ENCODE results near the gene BCL2L1. TPM values are rescaled to one million over a fixed set of nuclear protein-coding genes. Genes with fewer than 3 reads are reported as not detected.

The BCL2L1 gene
- total and polyA plus RNA-seq, 4 experiments from 2014 or later, result 20.3 to 26.1 (median 21.8) TPM

DNA sequence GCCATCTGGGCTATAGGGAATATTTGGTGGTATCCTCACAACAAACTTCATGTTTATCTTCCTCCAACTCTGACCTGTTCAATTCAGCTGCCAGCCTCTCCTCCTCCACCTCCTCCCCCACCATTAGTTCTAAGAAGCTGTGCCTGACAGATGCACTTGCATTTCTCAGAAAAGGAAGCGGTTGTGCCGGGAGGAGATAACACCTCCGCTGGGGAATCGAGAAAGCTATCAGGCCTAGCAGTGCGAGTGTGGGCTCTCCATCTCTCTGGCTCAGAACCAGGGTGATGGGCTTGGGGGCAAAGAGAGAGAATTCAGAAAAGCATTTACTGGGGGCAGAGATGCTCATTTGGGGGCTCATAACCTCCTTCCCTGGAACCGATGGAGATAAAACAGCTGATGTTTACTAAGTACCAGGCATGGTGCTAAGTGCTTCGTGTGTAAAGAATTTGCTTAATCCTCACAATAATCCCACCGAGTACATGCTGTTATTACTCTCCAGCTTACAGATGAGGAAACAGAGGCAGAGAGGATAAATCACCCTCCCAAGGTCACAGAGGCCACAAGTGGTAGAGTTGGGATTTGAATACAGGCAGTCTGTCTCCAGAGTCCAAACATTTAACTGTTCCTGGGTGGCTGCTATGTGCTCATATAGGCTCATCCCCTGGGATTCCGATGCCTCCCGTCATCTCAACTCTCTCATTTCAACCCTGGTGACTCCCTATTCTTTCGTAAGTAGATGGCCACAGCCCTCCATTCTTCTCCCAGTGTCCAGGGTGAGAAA, 46.6 kb downstream of the BCL2L1 start:
- POLR2A ChIA-PET (ENCODE audit: partially characterized antibody), result interaction anchor here (0.7 to 6.0 kb wide), 12 partner anchors 9 to 103 kb away, joined by 3 to 125 read pairs (median 5); partner anchors contain the start of gene BCL2L1
- peak overlapping the region; percentile 75 for H3K27ac ChIP-seq (ENCODE audit: low read depth, low read length)
- Mint-ChIP-seq H3K27me3 (no peaks in the 10 kb centered on the region), H3K36me3 (peaks cover 24 to 27% of the 10 kb centered on the region in 2 donors), H3K27ac (peak overlapping the region; percentile 96 to 98 (median 97)), H3K4me3 (peak overlapping the region; percentile 91 to 97 (median 94)), H3K4me1 (peaks cover 68 to 90% (median 78%) of the 10 kb centered on the region in 4 donors), H3K9me3 (no peaks in the 10 kb centered on the region)
- CTCF ChIA-PET (ENCODE audit: partially characterized antibody), result interaction anchor here (0.5 to 8.2 kb wide), 5 partner anchors 10 to 171 kb away, joined by 3 to 94 read pairs (median 4); partner anchors contain the start of gene BCL2L1
- peaks cover 4% of the 10 kb centered on the region for H3K36me3 ChIP-seq (ENCODE audit: insufficient read depth, low read length)
- H3K4me3 ChIP-seq (ENCODE audit: low read length in 2 of 2), result peak overlapping the region; percentile 59 to 87
- intact Hi-C loops (cut with micrococcal nuclease), result loop anchor here (1.0 kb wide), 3 partner anchors 15 to 47 kb away; no protein-coding TSS in a partner anchor
- H3K9me3 ChIP-seq (ENCODE audit: control insufficient read depth in 1 of 2, low read length in 2 of 2), result no peaks in the 10 kb centered on the region
- peak; percentile 60 to 71 (median 65) for DNase-seq
- peaks cover 88% of the 10 kb centered on the region for H3K4me1 ChIP-seq (ENCODE audit: insufficient read depth, low read length)
- no peaks in the 10 kb centered on the region for H3K27me3 ChIP-seq (ENCODE audit: insufficient read depth, low read length)

DNA sequence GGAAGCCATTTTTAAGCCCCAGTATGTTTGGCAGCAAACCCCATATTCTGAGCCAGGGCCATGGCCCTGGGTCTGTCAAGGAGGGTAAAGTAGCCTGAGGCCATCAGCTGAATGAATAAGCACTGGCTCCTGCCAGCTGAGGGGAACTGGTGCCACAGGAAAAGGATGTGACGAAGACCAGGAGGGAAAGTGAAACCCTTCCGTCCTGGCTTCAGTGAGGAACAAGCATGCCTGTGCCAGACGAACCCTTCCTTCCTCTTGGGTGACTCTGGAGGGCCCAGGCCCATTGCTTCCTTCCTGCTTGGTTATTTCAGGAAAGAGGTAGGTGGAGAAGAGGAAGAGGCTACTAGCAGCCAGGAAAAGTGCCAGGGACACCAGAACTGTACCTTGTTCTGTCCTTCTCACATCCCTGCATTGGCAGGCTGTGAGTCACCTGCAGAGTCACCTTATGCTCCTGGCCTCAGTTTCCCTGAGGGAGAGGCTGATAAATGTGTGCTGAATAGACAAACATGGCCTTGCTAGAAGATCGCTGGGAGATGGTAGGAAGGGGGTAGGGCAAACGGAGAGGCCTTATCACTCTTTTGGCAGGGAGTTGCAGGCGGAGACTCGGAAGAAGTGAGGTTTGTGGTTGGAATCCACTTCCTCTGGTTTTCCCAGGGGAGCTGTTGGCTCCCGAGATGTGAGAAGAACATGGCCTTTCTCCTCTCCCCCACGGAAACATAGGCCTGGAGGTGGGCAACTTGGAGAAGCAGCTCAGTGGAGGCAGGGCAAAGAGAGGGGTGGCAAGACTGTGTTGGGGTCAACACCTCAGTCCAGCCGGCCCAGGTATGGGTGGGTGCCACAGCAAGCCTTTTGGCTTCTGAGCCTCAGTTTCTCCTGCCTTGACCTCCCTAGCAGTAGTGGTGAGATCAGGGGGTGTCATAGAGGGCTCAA, 47.5 kb downstream of the BCL2L1 start:
- no peaks in the 10 kb centered on the region for H3K9me3 Mint-ChIP-seq
- intact Hi-C loops (cut with micrococcal nuclease), result loop anchor here (1.0 kb wide), 2 partner anchors 42 to 48 kb away; no protein-coding TSS in a partner anchor
- DNase-seq, result peak; percentile 61 to 84 (median 63)
- H3K36me3 ChIP-seq (ENCODE audit: insufficient read depth, low read length), result peaks cover 3% of the 10 kb centered on the region
- H3K9me3 ChIP-seq (ENCODE audit: control insufficient read depth in 1 of 2, low read length in 2 of 2), result no peaks in the 10 kb centered on the region
- peaks cover 59 to 82% (median 70%) of the 10 kb centered on the region in 4 donors for H3K4me1 Mint-ChIP-seq
- CTCF ChIA-PET (ENCODE audit: partially characterized antibody), result interaction anchor here (0.7 to 8.2 kb wide), 10 partner anchors 11 to 121 kb away, joined by 3 to 94 read pairs (median 4); partner anchors contain the start of gene BCL2L1
- H3K4me3 Mint-ChIP-seq, result peak overlapping the region; percentile 91 to 97 (median 94)
- H3K27ac ChIP-seq (ENCODE audit: low read depth, low read length), result peak overlapping the region; percentile 75
- peaks cover 88% of the 10 kb centered on the region for H3K4me1 ChIP-seq (ENCODE audit: insufficient read depth, low read length)
- H3K27ac Mint-ChIP-seq, result peak overlapping the region; percentile 96 to 98 (median 97)
- H3K4me3 ChIP-seq (ENCODE audit: low read length in 2 of 2), result peak overlapping the region; percentile 59 to 87
- POLR2A ChIA-PET (ENCODE audit: partially characterized antibody), result interaction anchor here (0.6 to 6.0 kb wide), 14 partner anchors 10 to 102 kb away, joined by 3 to 125 read pairs (median 5); partner anchors contain the start of genes BCL2L1 and TPX2
- no peaks in the 10 kb centered on the region for H3K27me3 ChIP-seq (ENCODE audit: insufficient read depth, low read length)
- H3K36me3 Mint-ChIP-seq, result peaks cover 15 to 19% of the 10 kb centered on the region in 2 donors
- H3K27me3 Mint-ChIP-seq, result no peaks in the 10 kb centered on the region

DNA sequence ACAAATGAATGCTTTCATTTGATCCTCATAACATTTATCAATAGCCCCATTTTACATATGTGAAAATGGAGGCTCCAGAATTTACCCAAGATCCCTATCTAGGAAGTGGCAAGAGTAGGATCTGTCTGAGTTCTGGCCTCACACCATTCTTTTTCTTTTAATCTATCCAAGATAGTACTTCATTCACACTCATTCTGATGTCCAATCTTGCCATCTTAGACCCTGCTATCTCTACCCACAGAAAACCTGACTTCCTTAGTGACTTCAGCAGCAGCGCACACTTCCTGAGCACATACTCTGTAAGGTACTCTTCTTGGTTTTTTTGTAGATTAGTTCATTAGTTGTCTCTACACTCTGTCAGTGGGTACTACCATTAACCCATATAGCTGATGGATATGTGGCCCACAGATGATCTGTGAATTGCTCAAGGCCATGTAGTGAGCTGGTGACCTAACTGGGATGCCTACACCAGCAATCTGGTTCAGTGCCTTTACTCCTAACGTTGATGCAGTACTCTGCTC, 48.7 kb downstream of the BCL2L1 start:
- H3K4me1 Mint-ChIP-seq, result peaks cover 54 to 79% (median 67%) of the 10 kb centered on the region in 4 donors
- no peaks in the 10 kb centered on the region for H3K27me3 Mint-ChIP-seq
- H3K36me3 Mint-ChIP-seq, result peaks cover 14 to 16% of the 10 kb centered on the region in 2 donors
- H3K4me3 Mint-ChIP-seq, result peak overlapping the region; percentile 91 to 97 (median 94)
- H3K4me1 ChIP-seq (ENCODE audit: insufficient read depth, low read length), result peaks cover 77% of the 10 kb centered on the region
- H3K9me3 Mint-ChIP-seq, result no peaks in the 10 kb centered on the region
- peak in 3 of 5 donors; percentile 22 to 38 (median 27) for DNase-seq
- POLR2A ChIA-PET (ENCODE audit: partially characterized antibody), result interaction anchor here (1.1 to 6.0 kb wide), 4 partner anchors 11 to 65 kb away, joined by 3 to 125 read pairs (median 20); partner anchors contain the start of genes BCL2L1 and TPX2
- H3K27me3 ChIP-seq (ENCODE audit: insufficient read depth, low read length), result no peaks in the 10 kb centered on the region
- peak overlapping the region; percentile 59 to 98 (median 97) for H3K27ac Mint-ChIP-seq
- CTCF ChIA-PET (ENCODE audit: partially characterized antibody), result interaction anchor here (0.7 to 8.2 kb wide), 8 partner anchors 10 to 120 kb away, joined by 3 to 94 read pairs (median 4); partner anchors contain the start of gene BCL2L1
- peaks cover 6% of the 10 kb centered on the region for H3K36me3 ChIP-seq (ENCODE audit: insufficient read depth, low read length)
- no peaks in the 10 kb centered on the region for H3K9me3 ChIP-seq (ENCODE audit: control insufficient read depth in 1 of 2, low read length in 2 of 2)
- H3K27ac ChIP-seq (ENCODE audit: low read depth, low read length), result peak overlapping the region; percentile 75
- peak overlapping the region in 1 of 2 donors; percentile 59 for H3K4me3 ChIP-seq (ENCODE audit: low read length in 2 of 2)
- intact Hi-C loops (cut with micrococcal nuclease), result no loop called here

DNA sequence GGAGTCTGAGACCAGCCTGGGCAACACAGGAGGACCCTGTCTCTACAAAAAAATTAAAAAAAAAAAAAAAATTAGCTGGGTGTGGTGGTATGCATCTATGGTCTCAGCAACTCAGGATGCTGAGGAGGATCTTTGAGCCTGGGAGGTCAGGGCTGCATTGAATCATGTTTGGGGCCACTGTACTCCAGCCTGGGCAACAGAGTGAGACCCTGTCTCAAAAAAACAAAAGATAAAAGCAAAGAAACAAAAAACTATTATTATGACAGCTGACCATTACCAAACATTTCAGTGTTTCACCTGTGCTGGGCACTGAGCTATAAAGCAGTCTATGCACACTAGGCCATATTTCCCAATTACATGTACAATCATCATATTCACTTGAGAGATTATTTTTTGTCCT, 49.2 kb downstream of the BCL2L1 start:
- Mint-ChIP-seq H3K9me3 (no peaks in the 10 kb centered on the region), H3K4me3 (peak overlapping the region in 5 of 8 donors; percentile 92 to 97 (median 94)), H3K4me1 (peaks cover 48 to 73% (median 61%) of the 10 kb centered on the region in 4 donors), H3K36me3 (peaks cover 8 to 10% of the 10 kb centered on the region in 2 donors), H3K27ac (peak overlapping the region; percentile 59 to 98 (median 97)), H3K27me3 (no peaks in the 10 kb centered on the region)
- POLR2A ChIA-PET (ENCODE audit: partially characterized antibody), result interaction anchor here (3.6 to 6.0 kb wide), 2 partner anchors 12 to 47 kb away, joined by 22 to 125 read pairs; partner anchors contain the start of gene BCL2L1
- H3K36me3 ChIP-seq (ENCODE audit: insufficient read depth, low read length), result peaks cover 6% of the 10 kb centered on the region
- no peak overlapping the region for H3K4me3 ChIP-seq (ENCODE audit: low read length in 2 of 2)
- H3K27me3 ChIP-seq (ENCODE audit: insufficient read depth, low read length), result no peaks in the 10 kb centered on the region
- H3K9me3 ChIP-seq (ENCODE audit: control insufficient read depth in 1 of 2, low read length in 2 of 2), result no peaks in the 10 kb centered on the region
- H3K4me1 ChIP-seq (ENCODE audit: insufficient read depth, low read length), result peaks cover 71% of the 10 kb centered on the region
- CTCF ChIA-PET (ENCODE audit: partially characterized antibody), result interaction anchor here (5.7 to 8.2 kb wide), 2 partner anchors 13 to 50 kb away, joined by 87 to 94 read pairs; partner anchors contain the start of gene BCL2L1
- intact Hi-C loops (cut with micrococcal nuclease), result no loop called here
- DNase-seq, result no peak
- H3K27ac ChIP-seq (ENCODE audit: low read depth, low read length), result peak overlapping the region; percentile 75

DNA sequence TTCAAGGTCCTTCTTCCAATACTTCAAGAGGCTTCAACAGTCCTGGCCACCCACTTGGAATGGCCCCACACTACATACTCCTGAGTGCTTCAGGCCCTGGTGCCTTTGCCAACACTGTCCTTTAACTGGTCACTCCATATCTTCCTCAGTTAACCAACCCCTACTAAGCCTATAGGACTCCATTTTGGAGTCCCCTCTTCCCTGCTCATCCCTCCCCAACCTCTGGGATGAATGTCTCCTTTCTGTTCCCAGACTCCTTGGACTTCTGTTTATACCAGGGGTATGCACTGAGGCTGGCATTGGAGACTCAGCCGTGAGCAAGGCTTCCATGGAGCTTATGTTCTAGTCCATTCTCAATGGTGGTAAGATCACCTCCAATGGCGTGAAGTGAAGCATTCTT, 51.3 kb downstream of the BCL2L1 start:
- H3K4me1 ChIP-seq (ENCODE audit: insufficient read depth, low read length), result peaks cover 69% of the 10 kb centered on the region
- intact Hi-C loops (cut with micrococcal nuclease), result no loop called here
- H3K9me3 Mint-ChIP-seq, result no peaks in the 10 kb centered on the region
- H3K36me3 Mint-ChIP-seq, result peaks cover 0 to 18% of the 10 kb centered on the region in 2 donors
- peaks cover 6% of the 10 kb centered on the region for H3K36me3 ChIP-seq (ENCODE audit: insufficient read depth, low read length)
- H3K27ac ChIP-seq (ENCODE audit: low read depth, low read length), result no peak overlapping the region
- H3K4me3 Mint-ChIP-seq, result no peak overlapping the region
- no peaks in the 10 kb centered on the region for H3K27me3 ChIP-seq (ENCODE audit: insufficient read depth, low read length)
- H3K9me3 ChIP-seq (ENCODE audit: control insufficient read depth in 1 of 2, low read length in 2 of 2), result no peaks in the 10 kb centered on the region
- H3K27ac Mint-ChIP-seq, result peak overlapping the region; percentile 53 to 83 (median 69)
- H3K4me3 ChIP-seq (ENCODE audit: low read length in 2 of 2), result no peak overlapping the region
- no peaks in the 10 kb centered on the region for H3K27me3 Mint-ChIP-seq
- H3K4me1 Mint-ChIP-seq, result peaks cover 37 to 71% (median 59%) of the 10 kb centered on the region in 4 donors
- DNase-seq, result no peak
- ChIA-PET POLR2A (ENCODE audit: partially characterized antibody) (interaction anchor here (1.9 kb wide), 1 partner anchor 52 kb away, joined by 5 read pairs; no protein-coding TSS in a partner anchor), CTCF (ENCODE audit: partially characterized antibody) (interaction anchor here (2.2 to 4.6 kb wide), 2 partner anchors 10 to 53 kb away, joined by 9 to 23 read pairs; no protein-coding TSS in a partner anchor)

Measured in CD4-positive, alpha-beta memory T cell (primary cell).